Astrocyte of the spinal cord (primary cell): ENCODE results near the gene ENOX2.

Source experiments
- DNase-seq: peaks from one replicate; pipeline ENCODE4 v3.0.0; 2011; ENCODE audit warnings: low read depth, low spot score
- H3K4me3 ChIP-seq: 2 replicates; pipeline ENCODE4 v1.5.1; 2011; ENCODE audit warnings: low read depth, mild to moderate bottlenecking, low read length, moderate library complexity
- in situ Hi-C: cut with HindIII; loops from 2 replicates; pipeline ENCODE4 v1.10.0; 2017; ENCODE audit warnings: low sequenced_read_pairs
- TF ChIP-seq, protein P1 (sequence below): IDR thresholded peaks from 2 replicates; pipeline ENCODE4 v1.5.1; 2012; ENCODE audit warnings: low read depth, mild to moderate bottlenecking, low read length, inconsistent platforms

Gene ENOX2

DNA sequence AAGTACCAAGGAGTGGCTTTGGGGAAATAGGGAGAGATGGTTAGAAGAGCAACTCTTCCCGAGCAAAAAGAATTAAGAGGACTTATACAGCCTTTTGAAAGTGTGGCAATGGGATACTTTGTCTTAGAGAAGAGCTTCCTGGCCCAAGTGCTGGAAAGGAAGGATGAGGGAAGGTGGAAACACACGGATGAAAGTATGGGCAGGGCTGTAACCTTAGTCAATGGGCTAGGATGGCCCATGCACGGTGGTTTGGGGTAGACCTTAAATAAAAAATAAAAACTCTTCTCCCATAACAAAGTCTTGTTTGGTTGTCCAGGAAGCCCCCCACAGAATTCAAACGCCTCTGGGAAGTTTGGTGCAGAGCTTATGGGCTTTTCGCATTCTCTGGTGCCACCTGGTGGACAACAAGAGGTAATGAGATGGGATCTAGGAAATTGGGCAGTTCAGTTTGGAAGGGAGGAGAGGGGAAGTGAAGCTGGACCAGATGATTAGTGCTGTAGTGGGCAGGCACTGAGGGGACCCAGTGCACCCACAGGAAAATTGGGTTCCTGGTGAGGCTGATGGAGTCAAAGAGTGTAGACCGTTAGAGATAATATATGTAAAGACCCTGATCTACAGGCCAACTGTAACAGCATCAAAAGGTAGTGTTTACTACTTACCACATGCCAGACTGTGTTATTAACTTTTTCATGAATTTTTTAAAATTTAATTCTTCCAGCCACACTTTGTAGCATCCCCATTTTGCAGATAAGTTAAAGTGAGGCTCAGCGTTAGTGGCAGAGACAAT lies 13.8 kb upstream of the ENOX2 start:
- in situ Hi-C loops: no loop called here
- H3K4me3 ChIP-seq: no peak overlapping the region
- TF ChIP-seq, protein P1, sequence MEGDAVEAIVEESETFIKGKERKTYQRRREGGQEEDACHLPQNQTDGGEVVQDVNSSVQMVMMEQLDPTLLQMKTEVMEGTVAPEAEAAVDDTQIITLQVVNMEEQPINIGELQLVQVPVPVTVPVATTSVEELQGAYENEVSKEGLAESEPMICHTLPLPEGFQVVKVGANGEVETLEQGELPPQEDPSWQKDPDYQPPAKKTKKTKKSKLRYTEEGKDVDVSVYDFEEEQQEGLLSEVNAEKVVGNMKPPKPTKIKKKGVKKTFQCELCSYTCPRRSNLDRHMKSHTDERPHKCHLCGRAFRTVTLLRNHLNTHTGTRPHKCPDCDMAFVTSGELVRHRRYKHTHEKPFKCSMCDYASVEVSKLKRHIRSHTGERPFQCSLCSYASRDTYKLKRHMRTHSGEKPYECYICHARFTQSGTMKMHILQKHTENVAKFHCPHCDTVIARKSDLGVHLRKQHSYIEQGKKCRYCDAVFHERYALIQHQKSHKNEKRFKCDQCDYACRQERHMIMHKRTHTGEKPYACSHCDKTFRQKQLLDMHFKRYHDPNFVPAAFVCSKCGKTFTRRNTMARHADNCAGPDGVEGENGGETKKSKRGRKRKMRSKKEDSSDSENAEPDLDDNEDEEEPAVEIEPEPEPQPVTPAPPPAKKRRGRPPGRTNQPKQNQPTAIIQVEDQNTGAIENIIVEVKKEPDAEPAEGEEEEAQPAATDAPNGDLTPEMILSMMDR: peak; percentile 73
- DNase-seq: peak; percentile 50

DNA sequence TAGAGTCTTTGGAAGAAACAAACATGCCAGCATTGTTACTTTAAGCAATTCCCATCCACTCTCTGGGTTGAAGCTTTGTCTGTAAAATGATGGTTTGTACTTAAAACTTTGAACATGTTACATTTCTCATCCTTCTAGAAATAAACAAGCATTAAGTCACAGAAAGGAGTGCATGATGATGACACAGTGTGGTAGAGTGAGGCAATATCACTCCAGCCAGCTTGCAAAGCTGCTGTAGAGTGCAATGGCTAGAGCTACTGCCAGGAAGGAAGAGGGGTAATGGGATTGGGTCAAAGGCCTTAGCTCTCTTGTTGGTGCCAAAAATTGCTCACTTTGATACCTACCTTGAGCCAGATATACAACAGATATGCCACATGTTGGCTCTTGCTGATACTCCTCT lies 12.3 kb upstream of the ENOX2 start:
- TF ChIP-seq, protein P1: peak; percentile 3
- H3K4me3 ChIP-seq: no peak overlapping the region
- in situ Hi-C loops: no loop called here
- no peak for DNase-seq

DNA sequence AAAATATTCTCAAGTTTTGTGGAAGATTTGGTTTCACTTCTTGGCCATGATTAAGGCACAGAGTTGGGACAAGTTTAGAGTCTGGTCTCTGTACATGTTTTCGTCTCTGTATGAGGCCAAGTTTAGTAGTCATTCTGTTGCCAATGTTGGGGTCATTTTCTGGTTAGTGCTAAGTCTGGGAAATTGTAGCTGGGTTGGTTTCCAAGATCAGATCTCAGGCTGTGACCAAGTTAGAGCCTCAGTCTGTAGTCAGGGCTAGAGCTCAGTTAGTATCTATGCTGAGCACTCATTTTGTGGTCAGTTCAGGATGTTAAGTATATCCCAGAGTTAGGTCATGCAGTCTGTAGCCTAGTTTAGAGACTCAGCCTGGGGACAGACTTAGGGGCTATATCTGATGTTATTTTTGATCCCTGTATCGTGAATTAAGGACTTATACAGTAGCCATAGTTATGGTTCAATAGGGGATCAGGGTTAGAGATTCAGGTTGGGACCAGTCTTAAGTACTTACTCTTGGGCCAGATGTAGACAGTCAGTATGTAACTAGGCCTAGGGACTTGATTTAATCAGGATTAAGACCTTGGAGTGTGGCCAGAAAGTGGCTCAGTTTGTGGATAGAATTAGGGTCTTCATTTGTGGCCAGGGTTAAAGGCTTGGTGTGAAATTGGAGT lies 6.6 kb upstream of the ENOX2 start:
- H3K4me3 ChIP-seq: no peak overlapping the region
- TF ChIP-seq, protein P1: no peak
- peak; percentile 29 for DNase-seq
- in situ Hi-C loops: no loop called here

DNA sequence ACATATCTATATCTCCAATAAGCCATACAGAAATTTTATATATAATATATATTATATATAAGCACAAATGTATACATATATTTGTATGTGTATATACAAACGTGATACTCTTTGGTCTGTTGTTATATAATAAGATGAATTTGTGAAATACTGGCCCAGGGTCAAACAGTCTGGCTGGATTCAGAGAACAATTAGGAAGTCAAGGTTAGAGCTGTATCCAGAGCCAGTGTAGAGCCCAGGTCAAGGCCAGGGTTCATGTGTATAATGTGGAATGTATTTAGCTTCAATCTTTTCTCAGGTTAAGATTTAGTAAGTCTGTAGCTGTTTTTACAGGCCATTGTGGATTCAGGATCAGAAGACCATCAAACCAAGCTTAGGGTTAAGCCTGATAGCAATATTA lies 3.8 kb upstream of the ENOX2 start:
- DNase-seq: no peak
- TF ChIP-seq, protein P1: no peak
- H3K4me3 ChIP-seq: no peak overlapping the region
- in situ Hi-C loops: no loop called here

DNA sequence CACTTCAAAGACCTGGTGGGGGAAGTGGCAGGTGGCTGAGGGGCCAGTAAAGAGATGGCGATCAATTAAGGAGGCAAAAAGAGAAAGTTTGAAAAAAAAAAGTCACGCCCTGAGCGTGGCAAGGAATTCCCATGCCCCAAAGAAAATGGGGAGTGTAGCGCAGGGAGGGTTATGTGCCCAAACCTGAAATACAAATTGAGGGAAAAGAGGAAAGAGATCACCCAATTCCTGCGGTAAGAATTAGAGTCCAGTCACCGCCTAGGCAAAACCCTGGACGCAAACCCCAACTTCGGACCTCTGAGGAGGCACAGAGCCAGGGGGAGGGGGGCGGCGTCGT lies 595 bp downstream of the ENOX2 start:
- DNase-seq: peak; percentile 27
- in situ Hi-C loops: no loop called here
- TF ChIP-seq, protein P1: no peak
- H3K4me3 ChIP-seq: peak overlapping the region; percentile 65

DNA sequence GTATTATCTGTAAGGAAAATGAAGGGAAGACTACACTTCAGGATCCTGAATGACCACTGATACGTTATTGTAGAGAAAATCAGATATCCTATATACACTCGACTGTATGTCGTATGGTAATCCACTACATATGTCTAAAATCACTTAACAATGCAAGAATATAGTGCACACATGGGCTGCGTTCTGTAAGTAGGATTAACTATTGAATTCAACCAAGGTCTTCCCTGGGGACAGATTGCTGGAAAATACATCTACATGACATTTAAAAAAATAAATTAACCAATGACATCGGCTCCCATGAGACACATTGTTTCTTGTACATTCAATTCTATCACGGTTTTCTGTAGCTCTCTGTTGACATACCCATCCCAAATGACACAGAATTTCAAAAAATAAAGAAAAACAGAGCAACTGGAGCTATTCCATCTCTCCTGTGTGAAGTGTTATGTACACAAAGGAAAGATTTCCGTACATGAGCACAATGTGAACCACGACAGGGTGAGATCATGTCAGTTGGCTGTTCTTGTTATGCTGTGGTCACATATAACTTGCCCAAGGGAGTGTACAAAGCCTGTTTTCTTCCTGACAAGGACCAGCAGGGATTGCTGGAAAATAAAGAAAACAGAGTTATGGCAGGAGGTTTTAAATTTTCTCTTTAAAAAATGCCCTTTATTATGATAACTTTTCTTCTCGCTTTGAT lies 6.1 kb downstream of the ENOX2 start:
- in situ Hi-C loops: no loop called here
- TF ChIP-seq, protein P1: no peak
- no peak overlapping the region for H3K4me3 ChIP-seq
- DNase-seq: peak; percentile 30
